ENCODE data around the gene PIAS2. TPM values are rescaled to one million over a fixed set of nuclear protein-coding genes. Genes with fewer than 3 reads are reported as not detected.

The PIAS2 gene
- total and polyA plus RNA-seq, 2 of the 13 experiments (the other 11 are each of a cell fraction or from before 2014, with no cell fraction given) = 12.2 to 12.7 TPM

DNA sequence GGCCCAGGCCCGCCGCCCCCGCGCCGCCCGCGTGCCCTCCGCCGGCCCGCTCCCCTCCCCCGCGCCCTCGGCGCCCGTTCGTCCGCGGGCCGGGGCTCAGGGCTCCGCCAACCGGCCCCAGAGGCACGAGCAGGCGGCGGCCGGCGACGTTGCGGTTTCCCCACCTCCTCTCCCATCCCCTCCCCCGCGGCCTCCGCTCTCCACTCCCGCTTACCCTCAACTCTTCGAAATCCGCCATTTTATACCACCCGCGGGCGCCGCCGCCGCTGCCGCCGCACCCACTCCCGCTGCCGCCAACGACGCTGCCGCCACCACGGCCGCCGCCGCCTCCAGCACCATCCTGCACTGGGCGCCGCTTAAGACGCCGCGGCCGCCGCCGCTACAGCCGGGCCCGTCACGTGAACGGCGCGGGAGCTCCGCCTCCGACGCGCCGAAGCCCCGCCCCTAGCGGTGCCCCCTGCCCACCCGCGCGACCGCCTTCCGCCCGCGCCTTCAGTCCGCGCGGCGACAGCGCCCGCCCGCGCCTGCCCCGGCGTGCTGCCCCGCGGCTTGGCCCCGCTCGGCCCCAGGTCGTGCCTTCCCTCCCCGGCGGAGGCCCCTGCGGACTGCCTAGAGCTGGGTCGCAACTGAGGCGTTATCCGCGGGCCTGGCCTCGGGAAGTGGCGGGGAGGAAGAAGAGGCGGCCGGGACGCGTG, at the start of gene PIAS2, which contains the start of gene KATNAL2 (continued):
- TF ChIP-seq, protein P1, sequence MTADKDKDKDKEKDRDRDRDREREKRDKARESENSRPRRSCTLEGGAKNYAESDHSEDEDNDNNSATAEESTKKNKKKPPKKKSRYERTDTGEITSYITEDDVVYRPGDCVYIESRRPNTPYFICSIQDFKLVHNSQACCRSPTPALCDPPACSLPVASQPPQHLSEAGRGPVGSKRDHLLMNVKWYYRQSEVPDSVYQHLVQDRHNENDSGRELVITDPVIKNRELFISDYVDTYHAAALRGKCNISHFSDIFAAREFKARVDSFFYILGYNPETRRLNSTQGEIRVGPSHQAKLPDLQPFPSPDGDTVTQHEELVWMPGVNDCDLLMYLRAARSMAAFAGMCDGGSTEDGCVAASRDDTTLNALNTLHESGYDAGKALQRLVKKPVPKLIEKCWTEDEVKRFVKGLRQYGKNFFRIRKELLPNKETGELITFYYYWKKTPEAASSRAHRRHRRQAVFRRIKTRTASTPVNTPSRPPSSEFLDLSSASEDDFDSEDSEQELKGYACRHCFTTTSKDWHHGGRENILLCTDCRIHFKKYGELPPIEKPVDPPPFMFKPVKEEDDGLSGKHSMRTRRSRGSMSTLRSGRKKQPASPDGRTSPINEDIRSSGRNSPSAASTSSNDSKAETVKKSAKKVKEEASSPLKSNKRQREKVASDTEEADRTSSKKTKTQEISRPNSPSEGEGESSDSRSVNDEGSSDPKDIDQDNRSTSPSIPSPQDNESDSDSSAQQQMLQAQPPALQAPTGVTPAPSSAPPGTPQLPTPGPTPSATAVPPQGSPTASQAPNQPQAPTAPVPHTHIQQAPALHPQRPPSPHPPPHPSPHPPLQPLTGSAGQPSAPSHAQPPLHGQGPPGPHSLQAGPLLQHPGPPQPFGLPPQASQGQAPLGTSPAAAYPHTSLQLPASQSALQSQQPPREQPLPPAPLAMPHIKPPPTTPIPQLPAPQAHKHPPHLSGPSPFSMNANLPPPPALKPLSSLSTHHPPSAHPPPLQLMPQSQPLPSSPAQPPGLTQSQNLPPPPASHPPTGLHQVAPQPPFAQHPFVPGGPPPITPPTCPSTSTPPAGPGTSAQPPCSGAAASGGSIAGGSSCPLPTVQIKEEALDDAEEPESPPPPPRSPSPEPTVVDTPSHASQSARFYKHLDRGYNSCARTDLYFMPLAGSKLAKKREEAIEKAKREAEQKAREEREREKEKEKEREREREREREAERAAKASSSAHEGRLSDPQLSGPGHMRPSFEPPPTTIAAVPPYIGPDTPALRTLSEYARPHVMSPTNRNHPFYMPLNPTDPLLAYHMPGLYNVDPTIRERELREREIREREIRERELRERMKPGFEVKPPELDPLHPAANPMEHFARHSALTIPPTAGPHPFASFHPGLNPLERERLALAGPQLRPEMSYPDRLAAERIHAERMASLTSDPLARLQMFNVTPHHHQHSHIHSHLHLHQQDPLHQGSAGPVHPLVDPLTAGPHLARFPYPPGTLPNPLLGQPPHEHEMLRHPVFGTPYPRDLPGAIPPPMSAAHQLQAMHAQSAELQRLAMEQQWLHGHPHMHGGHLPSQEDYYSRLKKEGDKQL (CRISPR knock-in tag; IDR thresholded peaks at IDR 0.05; ENCODE audit: low read depth) = no peak
- TF ChIP-seq POGZ (CRISPR knock-in tag; IDR thresholded peaks at IDR 0.05) (no peak), BORCS8-MEF2B (CRISPR knock-in tag; IDR thresholded peaks at IDR 0.05) (no peak), ZNF207 (IDR thresholded peaks at IDR 0.05; ENCODE audit: borderline replicate concordance) (no peak), DNMT3B (CRISPR knock-in tag; conservative IDR thresholded peaks at IDR 0.05) (no peak), TSC22D2 (CRISPR knock-in tag; IDR thresholded peaks at IDR 0.05; ENCODE audit: borderline replicate concordance) (no peak), ZNF333 (CRISPR knock-in tag; IDR thresholded peaks at IDR 0.05; ENCODE audit: borderline replicate concordance) (no peak), ZNF777 (CRISPR knock-in tag; IDR thresholded peaks at IDR 0.05) (peak; percentile 40; the same call in 1 of the 2 replicates), POLR2AphosphoS5 (IDR thresholded peaks at IDR 0.05; ENCODE audit: low read depth, low read length) (0 out of 2 replicates have a peak, but pooled peaks have one; percentile 56), RNF219 (CRISPR knock-in tag; IDR thresholded peaks at IDR 0.05) (no peak), FOXC1 (CRISPR knock-in tag; IDR thresholded peaks at IDR 0.05; ENCODE audit: borderline replicate concordance) (no peak), TBL1XR1 (IDR thresholded peaks at IDR 0.05; ENCODE audit: borderline replicate concordance, low read length, partially characterized antibody) (no peak), TAF15 (IDR thresholded peaks at IDR 0.05; ENCODE audit: low read depth, low read length, poor library complexity, severe bottlenecking) (no peak), RORA (CRISPR knock-in tag; IDR thresholded peaks at IDR 0.05) (no peak), MTA1 (CRISPR knock-in tag; IDR thresholded peaks at IDR 0.05; ENCODE audit: borderline replicate concordance) (no peak), GZF1 (CRISPR knock-in tag; IDR thresholded peaks at IDR 0.05) (no peak), ZNF30 (CRISPR knock-in tag; IDR thresholded peaks at IDR 0.05) (no peak)
- TF ChIP-seq, protein P2, sequence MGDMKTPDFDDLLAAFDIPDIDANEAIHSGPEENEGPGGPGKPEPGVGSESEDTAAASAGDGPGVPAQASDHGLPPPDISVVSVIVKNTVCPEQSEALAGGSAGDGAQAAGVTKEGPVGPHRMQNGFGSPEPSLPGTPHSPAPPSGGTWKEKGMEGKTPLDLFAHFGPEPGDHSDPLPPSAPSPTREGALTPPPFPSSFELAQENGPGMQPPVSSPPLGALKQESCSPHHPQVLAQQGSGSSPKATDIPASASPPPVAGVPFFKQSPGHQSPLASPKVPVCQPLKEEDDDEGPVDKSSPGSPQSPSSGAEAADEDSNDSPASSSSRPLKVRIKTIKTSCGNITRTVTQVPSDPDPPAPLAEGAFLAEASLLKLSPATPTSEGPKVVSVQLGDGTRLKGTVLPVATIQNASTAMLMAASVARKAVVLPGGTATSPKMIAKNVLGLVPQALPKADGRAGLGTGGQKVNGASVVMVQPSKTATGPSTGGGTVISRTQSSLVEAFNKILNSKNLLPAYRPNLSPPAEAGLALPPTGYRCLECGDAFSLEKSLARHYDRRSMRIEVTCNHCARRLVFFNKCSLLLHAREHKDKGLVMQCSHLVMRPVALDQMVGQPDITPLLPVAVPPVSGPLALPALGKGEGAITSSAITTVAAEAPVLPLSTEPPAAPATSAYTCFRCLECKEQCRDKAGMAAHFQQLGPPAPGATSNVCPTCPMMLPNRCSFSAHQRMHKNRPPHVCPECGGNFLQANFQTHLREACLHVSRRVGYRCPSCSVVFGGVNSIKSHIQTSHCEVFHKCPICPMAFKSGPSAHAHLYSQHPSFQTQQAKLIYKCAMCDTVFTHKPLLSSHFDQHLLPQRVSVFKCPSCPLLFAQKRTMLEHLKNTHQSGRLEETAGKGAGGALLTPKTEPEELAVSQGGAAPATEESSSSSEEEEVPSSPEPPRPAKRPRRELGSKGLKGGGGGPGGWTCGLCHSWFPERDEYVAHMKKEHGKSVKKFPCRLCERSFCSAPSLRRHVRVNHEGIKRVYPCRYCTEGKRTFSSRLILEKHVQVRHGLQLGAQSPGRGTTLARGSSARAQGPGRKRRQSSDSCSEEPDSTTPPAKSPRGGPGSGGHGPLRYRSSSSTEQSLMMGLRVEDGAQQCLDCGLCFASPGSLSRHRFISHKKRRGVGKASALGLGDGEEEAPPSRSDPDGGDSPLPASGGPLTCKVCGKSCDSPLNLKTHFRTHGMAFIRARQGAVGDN (CRISPR knock-in tag; IDR thresholded peaks at IDR 0.05) = peak; percentile 71
